CD4-positive, CD25-positive, alpha-beta regulatory T cell (primary cell): ENCODE results near the gene SCNN1B. TPM values are rescaled to one million over a fixed set of nuclear protein-coding genes. Genes with fewer than 3 reads are reported as not detected.
"Not testable (repeated sequence)": the region's sequence is repeated elsewhere in the genome, so short reads cannot be mapped to it uniquely, and the experiment has no call there.

Experiments used
- ATAC-seq, 2 donors: fragments of 150-1000 bp; cut with Tn5 transposase; one replicate each; pipeline ENCODE4 v1.10.0; 2021; ENCODE audit warnings: low read depth in 2 of 2, moderate number of reproducible peaks in 2 of 2, moderate library complexity in 1 of 2
- DNase-seq, 3 donors: peaks; one replicate each; pipeline versions ENCODE4 v3.0.0 to v3.0.0-alpha.2; 2012 to 2022; ENCODE audit warnings: mixed read lengths in 1 of 3
- H3K27ac ChIP-seq: one replicate; pipeline ENCODE4 v1.7.0; 2013; ENCODE audit warnings: mild to moderate bottlenecking, low read length; ENCODE audit not compliant: insufficient read depth, poor library complexity, severe bottlenecking
- H3K27me3 ChIP-seq: one replicate; pipeline ENCODE4 v1.7.0; 2013; ENCODE audit warnings: low read length; ENCODE audit not compliant: control insufficient read depth, insufficient read depth
- H3K36me3 ChIP-seq: one replicate; pipeline ENCODE4 v1.7.0; 2013; ENCODE audit warnings: mild to moderate bottlenecking, low read length, moderate library complexity; ENCODE audit not compliant: control insufficient read depth, insufficient read depth
- H3K4me1 ChIP-seq: 2 replicates; pipeline ENCODE4 v1.7.0; 2013; ENCODE audit warnings: mild to moderate bottlenecking, low read length; ENCODE audit not compliant: insufficient read depth, control insufficient read depth, poor library complexity, severe bottlenecking
- H3K4me3 ChIP-seq: one replicate; pipeline ENCODE4 v1.7.0; 2013; ENCODE audit warnings: low read depth, mild to moderate bottlenecking, low read length, moderate library complexity
- H3K9me3 ChIP-seq, 2 experiments: 1 replicate in 1 of 2; 2 replicates in 1 of 2; pipeline ENCODE4 v1.7.0; 2013; ENCODE audit warnings: low read length in 2 of 2, mild to moderate bottlenecking in 1 of 2, moderate library complexity in 1 of 2; ENCODE audit not compliant: control insufficient read depth in 2 of 2
- H3K27ac Mint-ChIP-seq, 3 donors: one replicate each; pipeline ENCODE4 v1.8.0; 2020 to 2022; ENCODE audit warnings: mild to moderate bottlenecking in 3 of 3, mixed read lengths in 3 of 3, moderate library complexity in 2 of 3
- H3K27me3 Mint-ChIP-seq: one replicate; pipeline ENCODE4 v1.8.0; 2022; ENCODE audit warnings: mild to moderate bottlenecking, mixed read lengths
- H3K36me3 Mint-ChIP-seq: one replicate; pipeline ENCODE4 v1.8.0; 2020; ENCODE audit warnings: mixed read lengths
- H3K4me1 Mint-ChIP-seq, 4 donors: one replicate each; pipeline ENCODE4 v1.8.0; 2020 to 2022; ENCODE audit warnings: mixed read lengths in 4 of 4, mild to moderate bottlenecking in 1 of 4
- H3K4me3 Mint-ChIP-seq, 4 donors: one replicate each; pipeline ENCODE4 v1.8.0; 2020 to 2022; ENCODE audit warnings: mild to moderate bottlenecking in 4 of 4, mixed read lengths in 4 of 4, moderate library complexity in 3 of 4
- H3K9me3 Mint-ChIP-seq, 7 donors: one replicate each; pipeline ENCODE4 v1.8.0; 2020 to 2022; ENCODE audit warnings: mixed read lengths in 7 of 7, mild to moderate bottlenecking in 3 of 7, moderate library complexity in 2 of 7
- polyA plus RNA-seq, 4 donors: library from polyadenylated mRNA; unstranded; fragments of 300-500 nt; fragmentation: Illumina TruSeq; gene quantifications; one replicate each; pipeline ENCODE4 v1.2.3, GENCODE V29; 2021
- total RNA-seq: library from RNA; stranded (reverse); gene quantifications from one replicate; pipeline ENCODE4 v1.2.3, GENCODE V29; 2022

The SCNN1B gene
- total and polyA plus RNA-seq, 5 donors from 2014 or later = not detected

DNA sequence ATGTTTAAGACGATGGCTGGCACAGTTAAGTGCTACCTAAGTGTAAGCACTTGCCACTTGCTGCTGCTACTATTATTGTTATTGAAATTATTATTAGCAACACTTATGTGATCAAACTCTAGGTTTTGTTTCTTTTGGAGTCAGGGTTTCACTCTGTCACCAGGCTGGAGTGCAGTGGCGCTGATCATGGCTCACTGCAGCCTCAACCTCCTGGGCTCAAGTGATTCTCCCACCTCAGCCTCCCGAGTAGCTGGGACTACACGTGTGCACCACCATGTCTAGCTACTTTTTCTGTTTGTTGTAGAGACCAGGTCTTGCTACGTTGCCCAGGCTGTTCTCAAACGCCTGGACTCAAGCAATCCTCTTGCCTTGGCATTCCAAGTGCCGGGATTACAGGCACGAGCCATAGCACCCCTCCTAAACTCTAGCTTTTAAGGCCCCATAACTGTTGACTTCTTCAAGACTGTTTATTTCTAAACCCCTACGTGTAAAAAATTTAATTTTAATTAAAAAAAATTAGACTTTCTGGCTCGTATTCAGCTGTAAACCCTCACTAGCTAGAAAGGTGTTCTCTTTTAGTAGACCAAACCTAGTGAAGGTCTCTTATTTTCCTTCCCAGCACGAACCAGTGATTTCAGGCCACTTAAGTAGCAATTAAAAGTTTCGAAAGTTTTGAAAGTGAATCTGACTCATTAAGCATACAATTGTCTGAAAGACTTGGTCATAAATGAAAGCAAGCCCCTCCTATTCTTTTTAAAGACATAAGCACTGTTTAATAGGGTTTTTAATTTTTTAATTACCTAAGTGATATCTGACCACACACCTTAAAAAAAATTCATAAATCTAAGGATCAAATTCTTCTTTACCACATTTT lies 11.7 kb upstream of the SCNN1B start:
- Mint-ChIP-seq H3K4me1 (no peaks in the 10 kb centered on the region), H3K27ac (peak overlapping the region in 1 of 3 donors; percentile 5)
- no peak for ATAC-seq

DNA sequence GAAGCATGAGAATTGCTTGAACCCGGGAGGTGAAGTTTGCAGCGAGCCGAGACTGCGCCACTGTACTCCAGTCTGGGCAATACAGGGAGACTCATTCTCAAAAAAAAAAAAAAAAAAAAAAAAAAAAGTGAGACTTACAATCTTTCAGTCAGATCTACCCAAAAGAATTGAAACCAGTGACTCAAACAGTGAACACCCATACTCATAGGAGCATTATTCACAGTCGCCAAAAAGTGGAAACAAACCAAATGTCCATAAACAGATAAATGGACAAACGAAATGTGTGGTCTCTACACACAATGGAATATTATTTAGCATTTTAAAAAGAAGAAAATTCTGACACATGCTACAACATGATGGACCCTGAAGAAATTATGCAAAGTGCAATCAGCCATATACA lies 9.1 kb upstream of the SCNN1B start:
- H3K27me3 Mint-ChIP-seq = peaks cover 29% of the 10 kb centered on the region
- H3K9me3 ChIP-seq = no peaks in the 10 kb centered on the region
- no peaks in the 10 kb centered on the region for H3K36me3 ChIP-seq
- no peaks in the 10 kb centered on the region for H3K27me3 ChIP-seq
- no peaks in the 10 kb centered on the region for H3K4me1 Mint-ChIP-seq
- H3K4me3 Mint-ChIP-seq = no peak overlapping the region
- H3K9me3 Mint-ChIP-seq = peaks cover 0 to 7% (median 0%) of the 10 kb centered on the region in 7 donors
- H3K27ac ChIP-seq = no peak overlapping the region
- DNase-seq (no peak), ATAC-seq (no peak)
- no peaks in the 10 kb centered on the region for H3K4me1 ChIP-seq
- H3K4me3 ChIP-seq = no peak overlapping the region
- no peaks in the 10 kb centered on the region for H3K36me3 Mint-ChIP-seq
- H3K27ac Mint-ChIP-seq = no peak overlapping the region

More for the DNA sequence above, 11.7 kb upstream of the SCNN1B start:
- no peak for DNase-seq
- no peaks in the 10 kb centered on the region for H3K27me3 ChIP-seq
- H3K27ac ChIP-seq = no peak overlapping the region
- no peaks in the 10 kb centered on the region for H3K9me3 ChIP-seq
- H3K9me3 Mint-ChIP-seq = peaks cover 0 to 8% (median 0%) of the 10 kb centered on the region in 7 donors
- no peaks in the 10 kb centered on the region for H3K4me1 ChIP-seq
- no peaks in the 10 kb centered on the region for H3K36me3 Mint-ChIP-seq
- H3K27me3 Mint-ChIP-seq = peaks cover 19% of the 10 kb centered on the region
- no peaks in the 10 kb centered on the region for H3K36me3 ChIP-seq
- no peak overlapping the region for H3K4me3 Mint-ChIP-seq
- no peak overlapping the region for H3K4me3 ChIP-seq

DNA sequence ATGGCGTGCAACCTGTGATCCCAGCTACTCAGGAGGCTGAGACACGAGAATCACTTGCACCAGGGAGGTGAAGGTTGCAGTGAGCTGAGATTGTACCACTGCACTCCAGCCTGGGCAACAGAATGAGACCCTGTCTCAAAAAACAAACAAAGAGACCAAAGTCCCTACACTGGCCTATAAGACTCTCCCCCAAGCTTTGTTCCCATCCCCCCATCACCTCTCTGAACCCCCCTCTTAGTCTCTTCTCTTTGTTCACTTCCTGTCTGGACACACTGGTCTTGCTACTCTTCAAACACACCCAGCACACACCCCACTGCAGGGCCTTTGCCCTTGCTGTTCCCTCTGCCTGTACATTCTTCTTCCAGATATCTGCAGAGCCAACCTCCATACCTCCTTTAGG lies 7.8 kb upstream of the SCNN1B start:
- Mint-ChIP-seq H3K36me3 (no peaks in the 10 kb centered on the region), H3K9me3 (peaks cover 0 to 7% (median 0%) of the 10 kb centered on the region in 7 donors), H3K4me3 (no peak overlapping the region), H3K27ac (no peak overlapping the region), H3K4me1 (no peaks in the 10 kb centered on the region), H3K27me3 (peaks cover 33% of the 10 kb centered on the region)
- no peak overlapping the region for H3K27ac ChIP-seq
- H3K4me3 ChIP-seq = no peak overlapping the region
- DNase-seq = no peak
- no peak for ATAC-seq
- no peaks in the 10 kb centered on the region for H3K27me3 ChIP-seq
- no peaks in the 10 kb centered on the region for H3K9me3 ChIP-seq
- no peaks in the 10 kb centered on the region for H3K36me3 ChIP-seq
- no peaks in the 10 kb centered on the region for H3K4me1 ChIP-seq

DNA sequence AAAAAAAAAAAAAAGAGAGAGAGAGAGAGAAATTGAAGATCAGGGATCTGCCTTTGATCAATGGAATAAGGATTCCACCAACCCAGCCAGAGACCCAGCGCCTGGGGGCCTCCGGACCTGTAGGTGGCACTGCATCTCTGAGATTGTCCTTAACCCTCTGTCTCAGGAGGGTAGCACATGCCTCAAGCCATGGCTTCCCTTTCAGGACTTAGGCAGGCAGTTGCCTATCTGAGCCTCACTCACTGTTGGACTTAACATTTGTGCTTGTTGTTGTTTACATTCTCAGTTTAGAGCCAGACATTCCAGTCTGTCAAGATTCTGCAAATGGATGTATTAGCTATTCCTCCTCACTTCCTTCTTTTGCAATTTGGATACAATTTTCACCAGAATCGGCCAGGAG lies 5.1 kb upstream of the SCNN1B start:
- no peaks in the 10 kb centered on the region for H3K27me3 ChIP-seq
- no peaks in the 10 kb centered on the region for H3K4me1 ChIP-seq
- no peaks in the 10 kb centered on the region for H3K36me3 ChIP-seq
- Mint-ChIP-seq H3K27ac (no peak overlapping the region), H3K4me3 (no peak overlapping the region), H3K36me3 (peaks cover 6% of the 10 kb centered on the region), H3K4me1 (peaks cover 0 to 7% (median 3%) of the 10 kb centered on the region in 4 donors), H3K9me3 (peaks cover 0 to 6% (median 0%) of the 10 kb centered on the region in 7 donors), H3K27me3 (peaks cover 54% of the 10 kb centered on the region)
- H3K27ac ChIP-seq = no peak overlapping the region
- H3K9me3 ChIP-seq = no peaks in the 10 kb centered on the region
- peak in 1 of 3 donors; percentile 10 for DNase-seq
- H3K4me3 ChIP-seq = no peak overlapping the region
- no peak for ATAC-seq

DNA sequence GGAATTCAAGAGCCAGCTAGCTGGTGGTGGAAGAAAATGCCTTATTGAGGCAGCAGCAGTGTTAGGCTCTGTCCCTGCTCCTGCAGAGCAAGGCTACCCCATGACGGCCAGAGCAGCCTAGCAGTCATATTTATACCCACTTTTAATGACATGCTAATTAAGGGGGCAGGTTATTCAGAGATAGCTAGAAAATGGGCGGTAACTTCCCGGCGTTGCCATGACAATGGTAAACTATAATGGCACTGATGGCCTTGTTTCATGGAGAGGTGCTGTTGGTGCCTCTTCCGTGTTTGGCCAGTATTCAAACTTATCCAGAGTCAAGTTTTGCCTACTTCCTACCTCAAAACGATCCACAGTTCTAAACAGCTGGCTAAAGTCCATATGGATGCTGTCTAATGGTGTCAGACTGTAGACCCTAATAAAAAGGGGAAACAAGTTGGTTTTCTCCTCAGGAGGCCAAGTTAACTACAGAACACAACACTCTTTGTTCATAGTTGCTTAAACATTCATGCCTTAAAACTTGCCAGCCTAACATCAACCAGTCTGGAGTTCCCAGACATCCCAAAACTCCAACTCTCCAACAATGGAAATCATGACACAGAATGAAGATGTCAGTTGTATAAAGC lies 3.7 kb upstream of the SCNN1B start:
- peaks cover 6% of the 10 kb centered on the region for H3K36me3 Mint-ChIP-seq
- peaks cover 0 to 9% (median 3%) of the 10 kb centered on the region in 4 donors for H3K4me1 Mint-ChIP-seq
- ATAC-seq (no peak), DNase-seq (no peak)
- H3K27me3 Mint-ChIP-seq = peaks cover 54% of the 10 kb centered on the region
- Histone ChIP-seq H3K9me3 (no peaks in the 10 kb centered on the region), H3K27me3 (no peaks in the 10 kb centered on the region), H3K4me1 (no peaks in the 10 kb centered on the region), H3K27ac (no peak overlapping the region), H3K36me3 (no peaks in the 10 kb centered on the region), H3K4me3 (no peak overlapping the region)
- H3K4me3 Mint-ChIP-seq = no peak overlapping the region
- H3K27ac Mint-ChIP-seq = no peak overlapping the region
- peaks cover 0 to 7% (median 0%) of the 10 kb centered on the region in 7 donors for H3K9me3 Mint-ChIP-seq

DNA sequence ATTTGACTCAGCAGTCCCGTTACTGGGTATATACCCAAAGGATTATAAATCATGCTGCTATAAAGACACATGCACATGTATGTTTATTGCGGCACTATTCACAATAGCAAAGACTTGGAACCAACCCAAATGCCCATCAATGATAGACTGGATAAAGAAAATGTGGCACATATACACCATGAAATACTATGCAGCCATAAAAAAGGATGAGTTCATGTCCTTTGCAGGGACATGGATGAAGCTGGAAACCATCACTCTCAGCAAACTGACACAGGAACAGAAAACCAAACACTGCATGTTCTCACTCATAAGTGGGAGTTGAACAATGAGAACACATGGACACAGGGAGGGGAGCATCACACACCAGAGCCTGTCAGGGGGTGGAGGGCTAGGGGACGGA lies 2.3 kb upstream of the SCNN1B start:
- H3K36me3 Mint-ChIP-seq, ATAC-seq, H3K9me3 Mint-ChIP-seq, H3K27ac Mint-ChIP-seq, DNase-seq, H3K4me3 ChIP-seq, H3K36me3 ChIP-seq, H3K4me1 ChIP-seq, H3K27me3 ChIP-seq, H3K4me3 Mint-ChIP-seq, H3K9me3 ChIP-seq, H3K27ac ChIP-seq, H3K4me1 Mint-ChIP-seq: not testable (repeated sequence)
- H3K27me3 Mint-ChIP-seq = peaks cover 53% of the 10 kb centered on the region

DNA sequence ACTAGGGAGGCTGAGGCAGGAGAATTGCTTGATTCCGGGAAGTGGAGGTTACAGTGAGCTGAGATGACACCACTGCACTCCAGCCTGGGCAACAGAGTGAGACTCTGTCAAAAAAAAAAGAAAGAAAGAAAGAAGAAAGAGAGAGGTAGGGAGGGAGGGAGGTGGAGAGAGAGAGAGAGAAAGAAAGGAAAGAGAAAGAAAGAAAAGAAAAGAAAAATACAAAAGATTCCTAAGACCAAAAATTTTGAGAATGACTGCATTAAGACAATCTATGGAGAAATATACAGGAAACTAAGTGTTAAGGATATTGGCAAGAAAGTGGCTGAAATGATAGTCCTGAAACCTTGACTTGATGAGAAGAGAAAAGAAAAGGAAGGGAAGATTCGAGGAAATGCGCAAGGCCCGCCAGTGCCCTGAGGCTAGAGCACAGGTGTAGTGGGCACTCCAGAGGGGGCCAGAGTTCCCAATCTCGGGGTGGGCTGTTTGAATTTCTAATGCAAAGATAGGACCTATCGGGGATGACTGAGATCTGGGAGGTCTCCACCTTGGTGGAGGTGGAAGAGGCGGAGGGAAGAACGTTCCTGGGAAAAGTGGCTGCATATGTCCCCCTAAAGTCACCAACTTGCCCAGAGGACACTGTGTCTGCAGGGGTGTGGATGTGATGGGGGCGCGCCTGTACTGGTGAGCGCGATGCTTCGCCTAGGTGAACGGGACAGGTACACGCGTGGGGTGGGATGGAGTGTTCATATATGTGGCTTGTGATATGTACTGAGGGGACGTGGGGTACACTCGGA lies 654 bp upstream of the SCNN1B start:
- no peak overlapping the region for H3K27ac Mint-ChIP-seq
- no peak overlapping the region for H3K27ac ChIP-seq
- no peak for DNase-seq
- H3K9me3 Mint-ChIP-seq = peaks cover 0 to 4% (median 0%) of the 10 kb centered on the region in 7 donors
- H3K4me3 ChIP-seq = no peak overlapping the region
- peaks cover 6% of the 10 kb centered on the region for H3K36me3 Mint-ChIP-seq
- H3K9me3 ChIP-seq = no peaks in the 10 kb centered on the region
- no peaks in the 10 kb centered on the region for H3K36me3 ChIP-seq
- ATAC-seq = no peak
- H3K27me3 ChIP-seq = no peaks in the 10 kb centered on the region
- H3K27me3 Mint-ChIP-seq = peaks cover 41% of the 10 kb centered on the region
- H3K4me3 Mint-ChIP-seq = peak overlapping the region in 3 of 4 donors; percentile 2 to 68 (median 30)
- H3K4me1 Mint-ChIP-seq = peaks cover 2 to 9% (median 5%) of the 10 kb centered on the region in 4 donors
- H3K4me1 ChIP-seq = no peaks in the 10 kb centered on the region
